CD4-positive, alpha-beta T cell treated with Interleukin-17A for 4 hours (primary cell): ENCODE data around the gene SERPINI2.
"Not testable (repeated sequence)": the region's sequence is repeated elsewhere in the genome, so short reads cannot be mapped to it uniquely, and the experiment has no call there.

Experiments used
- DNase-seq: peaks from one replicate; pipeline ENCODE4 v3.0.0-alpha.2; 2020; ENCODE audit warnings: mixed read lengths

The SERPINI2 gene

GRCh38 chr3:167445491-167445890, 28.4 kb downstream of the SERPINI2 start:
- no peak for DNase-seq

GRCh38 chr3:167441256-167441655, 32.6 kb downstream of the SERPINI2 start:
- DNase-seq, result no peak

- DNase-seq, result no peak
Observed at GRCh38 chr3:167437428-167438139, 36.3 kb downstream of the SERPINI2 start.

GRCh38 chr3:167426962-167427361, 46.9 kb downstream of the SERPINI2 start:
- DNase-seq, result not testable (repeated sequence)

GRCh38 chr3:167422396-167422795, 51.4 kb downstream of the SERPINI2 start:
- not testable (repeated sequence) for DNase-seq

- no peak for DNase-seq
Observed at GRCh38 chr3:167409611-167410010, 64.2 kb downstream of the SERPINI2 start.

GRCh38 chr3:167406876-167407492, 66.9 kb downstream of the SERPINI2 start:
- DNase-seq, result peak; percentile 4

- DNase-seq, result no peak
Observed at GRCh38 chr3:167397826-167398225, 76.0 kb downstream of the SERPINI2 start.

- no peak for DNase-seq
Observed at GRCh38 chr3:167396075-167396474, 77.8 kb downstream of the SERPINI2 start.

- no peak for DNase-seq
Observed at GRCh38 chr3:167394003-167394402, 79.8 kb downstream of the SERPINI2 start.
